H1 (cell line): Measurements from ENCODE around the gene TFAP2E. TPM values are rescaled to one million over a fixed set of nuclear protein-coding genes. Genes with fewer than 3 reads are reported as not detected.

Experiments
- CTCF ChIA-PET: fragments of 300-600 bp; sonication (Branson Sonifier 250); formaldehyde crosslinking; loops from one replicate; lab custom pipeline; 2021; ENCODE audit not compliant: partially characterized antibody; lab: Charles Lee
- POLR2A ChIA-PET: fragments of 300-600 bp; sonication (Branson Sonifier 250); formaldehyde crosslinking; loops from one replicate; lab custom pipeline; 2021; ENCODE audit warnings: inconsistent platforms; ENCODE audit not compliant: partially characterized antibody; lab: Charles Lee
- DNase-seq, 2 experiments: peaks; one replicate each; pipeline versions ENCODE4 v3.0.0 to v3.0.0-alpha.2; 2010 to 2022; ENCODE audit warnings: low spot score in 2 of 2, low read depth in 1 of 2, mixed read lengths in 1 of 2
- FAIRE-seq: peaks from 2 replicates; lab custom pipeline; 2011; peaks lifted over from hg19 to GRCh38; lab: Jason Lieb, UNC
- H2AFZ ChIP-seq: 2 replicates; pipeline ENCODE4 v1.8.1; 2012; ENCODE audit warnings: low read length, inconsistent platforms
- H2AK5ac ChIP-seq: 2 replicates; pipeline ENCODE4 v1.6.1; 2013; ENCODE audit warnings: low read depth, low read length
- H2BK120ac ChIP-seq: replicated peaks from 2 replicates; pipeline ENCODE3; 2013; ENCODE audit warnings: low read depth, low read length, inconsistent platforms
- H2BK12ac ChIP-seq: 2 replicates; pipeline ENCODE4 v1.6.1; 2013; ENCODE audit warnings: low read depth, low read length
- H2BK15ac ChIP-seq: 2 replicates; pipeline ENCODE4 v1.6.1; 2013; ENCODE audit warnings: low read length
- H2BK20ac ChIP-seq: 2 replicates; pipeline ENCODE4 v1.6.1; 2013; ENCODE audit warnings: low read length
- H2BK5ac ChIP-seq: 2 replicates; pipeline ENCODE4 v1.6.1; 2013; ENCODE audit warnings: low read depth, low read length
- H3K14ac ChIP-seq: 2 replicates; pipeline ENCODE4 v1.6.1; 2013; ENCODE audit warnings: inconsistent platforms; ENCODE audit not compliant: insufficient read length
- H3K18ac ChIP-seq: 2 replicates; pipeline ENCODE4 v1.6.1; 2013; ENCODE audit warnings: low read length; ENCODE audit errors: extremely low read depth
- H3K23ac ChIP-seq: 2 replicates; pipeline ENCODE4 v1.6.1; 2013; ENCODE audit warnings: inconsistent platforms; ENCODE audit not compliant: insufficient read length
- H3K23me2 ChIP-seq: 2 replicates; pipeline ENCODE4 v1.6.1; 2013; ENCODE audit warnings: low read depth, low read length
- H3K27ac ChIP-seq: 2 replicates; pipeline ENCODE4 v1.6.1; 2011; ENCODE audit warnings: low read depth, low read length, inconsistent platforms
- H3K27me3 ChIP-seq, 4 experiments: replicated peaks in 1 of 4; 1 replicate in 1 of 4; 2 replicates in 3 of 4; pipeline versions ENCODE4 v1.6.1 to v1.8.1; 2011 to 2013; ENCODE audit warnings: low read length in 3 of 4, mild to moderate bottlenecking in 3 of 4, inconsistent platforms in 2 of 4, mixed read lengths in 2 of 4, moderate library complexity in 1 of 4; ENCODE audit not compliant: control insufficient read depth in 3 of 4, insufficient read depth in 3 of 4; ENCODE audit errors: extremely low read depth in 1 of 4
- H3K36me3 ChIP-seq, 4 experiments: 2 replicates each; pipeline versions ENCODE4 v1.6.1 to v1.8.1; 2011 to 2013; ENCODE audit warnings: mild to moderate bottlenecking in 4 of 4, low read length in 3 of 4, moderate library complexity in 2 of 4, control low read depth in 1 of 4, inconsistent platforms in 1 of 4; ENCODE audit not compliant: insufficient read depth in 4 of 4, control insufficient read depth in 2 of 4
- H3K4ac ChIP-seq: replicated peaks from 2 replicates; pipeline ENCODE3; 2013; ENCODE audit warnings: low read length, low read depth, mixed read lengths, inconsistent platforms; ENCODE audit not compliant: insufficient read length
- H3K4me1 ChIP-seq, 4 experiments: replicated peaks in 1 of 4; 1 replicate in 1 of 4; 2 replicates in 3 of 4; pipeline versions ENCODE4 v1.6.1 to v1.8.1; 2011 to 2013; ENCODE audit warnings: low read length in 3 of 4, inconsistent platforms in 2 of 4, mixed read lengths in 1 of 4; ENCODE audit not compliant: insufficient read depth in 4 of 4, control insufficient read depth in 3 of 4
- H3K4me2 ChIP-seq, 2 experiments: 2 replicates each; pipeline versions ENCODE4 v1.6.1 to v1.8.1; 2011 to 2013; ENCODE audit warnings: low read depth in 2 of 2, low read length in 2 of 2, control low read depth in 1 of 2, inconsistent platforms in 1 of 2, mild to moderate bottlenecking in 1 of 2; ENCODE audit not compliant: insufficient read depth in 1 of 2
- H3K4me3 ChIP-seq, 4 experiments: fragments of 200-600, 300-600 bp in 1 of 4; sonication (generic), shearing (Covaris generic), sonication (Bioruptor Twin) in 1 of 4; 2 replicates each; pipeline versions ENCODE4 v1.5.1 to v1.8.1; 2011 to 2016; ENCODE audit warnings: low read length in 4 of 4, low read depth in 3 of 4, control low read depth in 2 of 4, inconsistent platforms in 2 of 4, mild to moderate bottlenecking in 2 of 4, mixed read lengths in 1 of 4, moderate library complexity in 1 of 4; ENCODE audit not compliant: insufficient read depth in 2 of 4; ENCODE audit errors: extremely low read depth in 1 of 4
- H3K56ac ChIP-seq: replicated peaks from 2 replicates; pipeline ENCODE3; 2013; ENCODE audit warnings: low read depth, mild to moderate bottlenecking, mixed read lengths, low read length, inconsistent platforms; ENCODE audit not compliant: insufficient read length
- H3K79me1 ChIP-seq: 2 replicates; pipeline ENCODE4 v1.6.1; 2013; ENCODE audit warnings: low read depth, low read length, control low read depth
- H3K79me2 ChIP-seq, 2 experiments: 2 replicates each; pipeline versions ENCODE4 v1.6.1 to v1.8.1; 2012 to 2013; ENCODE audit warnings: low read length in 2 of 2, mild to moderate bottlenecking in 2 of 2, inconsistent platforms in 1 of 2; ENCODE audit not compliant: insufficient read depth in 2 of 2, control insufficient read depth in 1 of 2
- H3K9ac ChIP-seq, 4 experiments: replicated peaks in 1 of 4; 1 replicate in 1 of 4; 2 replicates in 3 of 4; pipeline versions ENCODE4 v1.6.1 to v1.8.1; 2011 to 2013; ENCODE audit warnings: low read depth in 3 of 4, low read length in 3 of 4, control low read depth in 2 of 4, mild to moderate bottlenecking in 2 of 4, moderate library complexity in 2 of 4, inconsistent platforms in 1 of 4; ENCODE audit errors: extremely low read depth in 1 of 4
- H3K9me3 ChIP-seq, 2 experiments: 2 replicates each; pipeline versions ENCODE4 v1.6.1 to v1.8.1; 2012 to 2013; ENCODE audit warnings: mild to moderate bottlenecking in 2 of 2, moderate library complexity in 2 of 2, control low read depth in 1 of 2, inconsistent platforms in 1 of 2, low read depth in 1 of 2, low read length in 1 of 2, mixed read lengths in 1 of 2; ENCODE audit not compliant: insufficient read depth in 2 of 2
- H4K20me1 ChIP-seq, 2 experiments: replicated peaks in 1 of 2; 2 replicates each; pipeline versions ENCODE3 to v1.8.1; 2011 to 2013; ENCODE audit warnings: inconsistent platforms in 2 of 2, low read length in 2 of 2, mild to moderate bottlenecking in 1 of 2; ENCODE audit not compliant: insufficient read depth in 2 of 2, control insufficient read depth in 1 of 2
- H4K5ac ChIP-seq: 2 replicates; pipeline ENCODE4 v1.6.1; 2013; ENCODE audit warnings: low read length, low read depth, mixed read lengths, inconsistent platforms; ENCODE audit not compliant: insufficient read length
- H4K8ac ChIP-seq: 2 replicates; pipeline ENCODE4 v1.8.0; 2013; ENCODE audit warnings: mild to moderate bottlenecking, moderate library complexity, low read length, inconsistent platforms; ENCODE audit not compliant: insufficient read depth; ENCODE audit errors: extremely low read depth
- H4K91ac ChIP-seq: replicated peaks from 2 replicates; pipeline ENCODE3; 2013; ENCODE audit warnings: low read length, mixed read lengths, inconsistent platforms; ENCODE audit not compliant: insufficient read length
- ATF3 ChIP-seq: IDR thresholded peaks from 2 replicates; pipeline ENCODE4 v1.6.1; 2011; ENCODE audit warnings: low read depth, mild to moderate bottlenecking, low read length; ENCODE audit not compliant: insufficient read depth
- BACH1 ChIP-seq: IDR thresholded peaks from 2 replicates; pipeline ENCODE4 v1.6.1; 2012; ENCODE audit warnings: low read length, improper control_type of control experiment
- CHD1 ChIP-seq: IDR thresholded peaks from 2 replicates; pipeline ENCODE4 v1.6.1; 2012; ENCODE audit warnings: low read depth, low read length, improper control_type of control experiment
- EGR1 ChIP-seq: IDR thresholded peaks from 2 replicates; pipeline ENCODE4 v1.6.1; 2011; ENCODE audit warnings: low read depth, low read length, borderline replicate concordance
- GTF2F1 ChIP-seq: IDR thresholded peaks from 2 replicates; pipeline ENCODE4 v1.6.1; 2012; ENCODE audit warnings: low read depth, low read length, improper control_type of control experiment, borderline replicate concordance
- HDAC2 ChIP-seq, 2 experiments: fragments of 300-600 bp in 1 of 2; sonication (generic) in 1 of 2; IDR thresholded peaks; 2 replicates each; pipeline ENCODE4 v1.6.1; 2011 to 2012; ENCODE audit warnings: low read depth in 2 of 2, low read length in 2 of 2, mild to moderate bottlenecking in 2 of 2, moderate library complexity in 2 of 2, borderline replicate concordance in 1 of 2, inconsistent platforms in 1 of 2
- KDM4A ChIP-seq: IDR thresholded peaks from one replicate; pipeline ENCODE4 v1.7.1; 2012; ENCODE audit warnings: low read depth, mild to moderate bottlenecking, moderate library complexity, low read length, inconsistent platforms; ENCODE audit not compliant: severe bottlenecking
- PHF8 ChIP-seq: fragments of 200-600 bp; sonication (generic); conservative IDR thresholded peaks from 2 replicates; pipeline ENCODE4 v1.7.1; 2012; ENCODE audit warnings: low read depth, mild to moderate bottlenecking, inconsistent platforms, low read length, moderate library complexity
- POLR2A ChIP-seq, 2 experiments: IDR thresholded peaks; 1 replicate in 1 of 2; 2 replicates in 1 of 2; pipeline ENCODE4 v1.6.1; 2011; ENCODE audit warnings: low read depth in 2 of 2, low read length in 2 of 2, mild to moderate bottlenecking in 2 of 2; ENCODE audit errors: control extremely low read depth in 1 of 2
- SP1 ChIP-seq: IDR thresholded peaks from 2 replicates; pipeline ENCODE4 v1.6.1; 2011; ENCODE audit warnings: low read depth, low read length
- ZNF274 ChIP-seq: IDR thresholded peaks from 2 replicates; pipeline ENCODE4 v1.7.0; 2012; ENCODE audit warnings: low read length, borderline replicate concordance; ENCODE audit errors: extremely low read depth
- WGBS, 2 experiments: shearing (Covaris generic) in 1 of 2; methylation state at CpG; one replicate each; pipeline versions ENCODE4 v1.1.6 to v1.1.7; 2013 to 2015; ENCODE audit warnings: low lambda C conversion rate in 2 of 2, mixed read lengths in 2 of 2, inconsistent platforms in 1 of 2, low coverage in 1 of 2, missing lambda C conversion rate in 1 of 2; ENCODE audit not compliant: insufficient replicate concordance in 2 of 2, insufficient coverage in 1 of 2, insufficient read length in 1 of 2; ENCODE audit errors: extremely low coverage in 1 of 2, missing lambda C conversion rate in 1 of 2; 5-methylcytosine and 5-hydroxymethylcytosine counted together
- polyA plus RNA-seq, 7 experiments: library from polyadenylated mRNA; depleted of rRNA in 3 of 7; stranded (reverse) in 5 of 7; unstranded in 2 of 7; fragments of >200 nt in 5 of 7; fragments of 200-250 nt in 2 of 7; gene quantifications; 1 replicate in 5 of 7; 2 replicates in 1 of 7; 4 replicates in 1 of 7; pipeline versions ENCODE4 v1.2.1 to v1.2.3, GENCODE V29; 2011 to 2013; ENCODE audit warnings: missing spikeins in 2 of 7, mixed read lengths in 2 of 7
- total RNA-seq: library from RNA; stranded (reverse); fragmentation: NEBNext Ultra II Directional; extraction: Animal tissue kit (Norgen Biotek cat#: 25700); gene quantifications from 2 replicates; pipeline ENCODE4 v1.2.1, GENCODE V29; 2021

TFAP2E gene
- total and polyA plus RNA-seq, 2 of the 8 experiments (the other 6 are each of a cell fraction or from before 2014, with no cell fraction given): 0.24 to 0.50 TPM

- Histone ChIP-seq H3K27me3 (no peaks in the 10 kb centered on the region), H2BK120ac (no peak overlapping the region), H2BK5ac (no peak overlapping the region), H3K56ac (no peak overlapping the region), H4K5ac (no peak overlapping the region), H3K14ac (no peak overlapping the region), H3K23me2 (peaks cover 7% of the 10 kb centered on the region; the same call in 1 of the 2 replicates), H2BK20ac (no peak overlapping the region), H4K20me1 (peaks cover 0 to 23% of the 10 kb centered on the region in 2 experiments), H3K23ac (no peak overlapping the region), H3K18ac (no peak overlapping the region), H3K9me3 (no peaks in the 10 kb centered on the region), H3K36me3 (peaks cover 14 to 25% (median 19%) of the 10 kb centered on the region in 4 experiments; a peak in 6 of 8 replicates), H4K8ac (no peak overlapping the region), H4K91ac (no peak overlapping the region), H3K79me1 (peaks cover 3% of the 10 kb centered on the region), H3K4me2 (no peak overlapping the region), H3K4me3 (no peak overlapping the region), H3K79me2 (peaks cover 0 to 6% of the 10 kb centered on the region in 2 experiments; a peak in 1 of 4 replicates), H2BK12ac (no peak overlapping the region), H2BK15ac (no peak overlapping the region), H3K4me1 (peaks cover 0 to 5% (median 0%) of the 10 kb centered on the region in 4 experiments; a peak in 3 of 7 replicates), H3K4ac (no peak overlapping the region), H2AK5ac (no peak overlapping the region), H3K9ac (no peak overlapping the region), H2AFZ (no peak overlapping the region), H3K27ac (no peak overlapping the region)
- ChIA-PET POLR2A (interaction anchor here (0.5 to 1.2 kb wide), 4 partner anchors 10 to 165 kb away, joined by 3 read pairs; no protein-coding TSS in a partner anchor), CTCF (interaction anchor here (1.0 to 7.6 kb wide), 7 partner anchors 9 to 208 kb away, joined by 3 to 72 read pairs (median 4); partner anchors contain the start of gene CLSPN)
- WGBS, 2 experiments: 94% methylated on average over 15 of the region's 15 CpGs; no CpG with 5 or more reads in 1 of the 2 experiments
- FAIRE-seq: no peak
- DNase-seq: no peak
- TF ChIP-seq ATF3 (no peak), KDM4A (no peak), ZNF274 (no peak), HDAC2 (IDR thresholded peaks at IDR 0.05; ENCODE audit: borderline replicate concordance in 1 of 2, low read depth in 2 of 2, low read length in 2 of 2) (no peak), PHF8 (no peak), GTF2F1 (no peak), CHD1 (no peak), EGR1 (no peak), SP1 (no peak), BACH1 (no peak), POLR2A (IDR thresholded peaks at IDR 0.05; ENCODE audit: control extremely low read depth in 1 of 2, low read depth in 2 of 2, low read length in 2 of 2) (no peak)
Measured at GRCh38 chr1:35561972-35562680, 11.0 kb upstream of the TFAP2E start.
